Muscle of back (tissue), 11 donors: ENCODE measurements around the gene RFPL3. TPM values are rescaled to one million over a fixed set of nuclear protein-coding genes. Genes with fewer than 3 reads are reported as not detected.
"Not testable (repeated sequence)": the region's sequence is repeated elsewhere in the genome, so short reads cannot be mapped to it uniquely, and the experiment has no call there.

Source experiments
- DNase-seq, 3 donors: peaks; one replicate each; pipeline versions ENCODE4 v3.0.0 to v3.0.0-alpha.2; 2013
- polyA plus RNA-seq, 10 donors: library from polyadenylated mRNA; unstranded; fragments of 120-200 nt; gene quantifications; one replicate each; pipeline ENCODE4 v1.2.1, GENCODE V29; 2013; ENCODE audit not compliant: insufficient read length in 10 of 10

Gene RFPL3
- polyA plus RNA-seq, 10 donors = not detected

GRCh38 chr22:32352681-32353080, 5.0 kb upstream of the RFPL3 start:
- DNase-seq = no peak

- no peak for DNase-seq
Measured at GRCh38 chr22:32353292-32353691, 4.4 kb upstream of the RFPL3 start.

- DNase-seq = no peak
Measured at GRCh38 chr22:32353840-32354239, 3.8 kb upstream of the RFPL3 start.

DNA sequence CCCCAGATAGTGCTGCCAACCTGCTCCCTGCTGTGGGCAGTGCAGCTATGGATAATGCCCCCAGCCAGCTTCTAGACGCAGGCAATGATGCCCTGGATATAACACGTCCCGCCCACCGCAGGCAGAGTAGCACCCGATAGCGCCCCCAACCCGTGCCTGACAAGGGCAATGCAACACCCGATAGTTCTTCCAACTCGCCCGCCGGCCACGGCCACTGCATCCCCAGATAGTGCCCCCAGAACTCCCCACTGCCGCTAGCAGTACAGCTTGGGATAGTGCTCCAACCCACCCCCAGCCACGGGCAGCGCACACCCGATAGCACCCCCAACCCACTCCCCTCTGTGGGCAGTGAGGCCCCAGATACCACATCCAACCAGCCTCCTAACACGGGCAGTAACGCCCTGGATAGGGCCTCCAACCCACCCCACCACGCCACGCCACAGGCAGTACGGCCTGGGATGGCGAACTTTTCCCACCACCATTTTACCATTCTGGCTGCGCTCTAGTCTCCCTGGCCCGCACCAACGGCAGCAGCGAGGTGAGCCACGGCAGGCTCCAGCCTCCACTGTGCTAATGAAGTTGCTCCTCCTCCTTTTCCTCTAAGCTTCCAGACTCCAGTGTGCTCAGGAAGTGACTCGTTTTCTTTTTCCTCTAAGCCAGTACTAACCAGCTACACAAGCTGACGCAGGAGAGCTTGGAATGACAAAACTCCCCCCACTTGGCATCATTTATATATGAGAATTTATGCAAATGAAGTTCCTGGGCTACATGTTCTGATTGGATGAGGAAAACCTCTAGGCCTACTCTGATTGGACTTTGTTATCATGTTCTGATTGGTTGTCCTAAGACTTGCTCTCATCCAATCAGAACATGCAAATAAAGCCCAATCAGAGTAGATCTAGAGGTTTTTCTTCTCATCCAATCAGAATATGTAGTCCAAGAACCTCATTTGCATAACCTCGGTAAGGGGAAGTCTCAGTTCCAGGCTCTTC, 3.0 kb upstream of the RFPL3 start:
- peak in 2 of 3 donors; percentile 28 to 29 for DNase-seq

GRCh38 chr22:32355760-32356159, 1.9 kb upstream of the RFPL3 start:
- no peak for DNase-seq

DNA sequence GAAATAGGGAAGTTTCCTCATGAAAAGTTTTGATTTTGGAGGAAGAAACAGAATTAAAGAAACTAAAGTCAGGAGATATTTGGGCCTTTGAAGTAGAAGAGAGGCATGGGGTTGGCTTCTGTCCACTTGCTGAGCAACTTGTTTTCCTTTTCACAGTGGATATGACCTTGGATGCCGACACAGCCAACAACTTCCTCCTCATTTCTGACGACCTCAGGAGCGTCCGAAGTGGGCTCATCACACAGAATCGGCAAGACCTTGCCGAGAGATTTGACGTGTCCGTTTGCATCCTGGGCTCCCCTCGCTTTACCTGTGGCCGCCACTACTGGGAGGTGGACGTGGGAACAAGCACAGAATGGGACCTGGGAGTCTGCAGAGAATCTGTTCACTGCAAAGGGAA, 2.4 kb downstream of the RFPL3 start:
- not testable (repeated sequence) for DNase-seq

GRCh38 chr22:32361257-32361656, 3.6 kb downstream of the RFPL3 start:
- no peak for DNase-seq

DNA sequence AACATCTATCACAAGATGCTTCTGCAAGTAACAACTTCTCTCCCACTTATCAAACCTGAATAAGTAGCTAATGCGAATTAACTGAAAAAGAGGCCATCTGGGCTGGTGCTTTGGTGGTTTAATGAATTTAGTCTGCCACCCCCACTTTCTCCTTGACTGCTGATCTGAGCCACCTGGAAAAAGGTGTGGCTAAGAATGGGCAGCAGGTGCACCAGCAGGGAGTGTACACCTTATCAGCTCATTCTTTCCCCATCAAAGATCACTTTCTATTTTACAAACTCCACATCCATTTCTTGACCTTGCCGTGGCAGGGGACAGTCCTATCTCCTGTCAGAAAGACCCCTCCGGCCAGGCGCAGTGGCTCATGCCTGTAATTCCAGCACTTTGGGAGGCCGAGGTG, 6.5 kb downstream of the RFPL3 start:
- no peak for DNase-seq

- DNase-seq = no peak
Measured at GRCh38 chr22:32375678-32376450, 18.2 kb downstream of the RFPL3 start.

DNA sequence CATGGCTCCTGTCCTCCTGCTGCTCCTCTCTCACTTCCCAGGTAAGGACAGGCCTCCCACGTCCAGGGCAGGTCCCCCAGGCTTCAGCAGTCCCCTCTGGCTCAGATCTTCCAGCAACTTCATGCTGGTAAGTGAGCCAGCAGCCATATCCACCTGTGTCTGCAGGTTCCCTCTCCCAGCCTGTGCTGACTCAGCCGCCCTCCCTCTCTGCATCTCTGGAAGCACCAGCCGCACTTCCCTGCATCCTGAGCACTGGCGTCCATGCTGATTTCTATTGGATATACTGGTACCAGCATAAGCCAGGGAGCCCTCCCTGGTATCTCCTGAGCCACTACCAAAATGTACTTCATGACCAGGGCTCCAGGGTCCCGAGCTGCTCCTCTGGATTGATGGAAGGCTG, 19.0 kb downstream of the RFPL3 start:
- no peak for DNase-seq

DNA sequence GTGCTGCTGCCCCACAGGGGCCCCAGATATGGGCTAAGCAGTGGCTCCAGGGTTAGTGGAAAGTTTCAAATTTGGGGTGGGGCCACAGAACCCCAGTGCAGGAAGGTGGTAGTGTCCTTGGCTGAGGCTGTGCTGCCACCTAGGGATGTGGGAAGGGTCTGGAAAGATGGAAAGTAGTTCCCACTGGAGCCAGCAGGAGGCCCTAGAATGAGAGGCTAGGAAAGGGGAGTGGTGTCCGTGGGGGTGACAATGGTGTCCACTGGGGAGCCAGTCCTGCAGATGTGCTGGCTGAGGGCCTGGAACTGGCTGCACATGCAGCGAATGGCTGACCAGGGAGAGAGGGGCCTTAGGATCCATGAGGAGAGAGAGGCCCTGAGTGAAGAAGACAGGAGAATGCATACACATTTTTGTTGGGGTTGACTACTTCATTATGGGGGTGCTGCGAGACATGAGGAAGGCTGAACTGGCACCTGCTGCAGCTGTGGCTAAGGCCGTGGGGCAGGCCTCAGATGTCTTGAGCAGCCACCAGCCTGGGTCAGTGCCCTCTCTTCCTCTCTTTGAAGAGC, 21.1 kb downstream of the RFPL3 start:
- peak in 2 of 3 donors; percentile 36 to 81 for DNase-seq

GRCh38 chr22:32380991-32381390, 23.3 kb downstream of the RFPL3 start:
- DNase-seq = no peak

DNA sequence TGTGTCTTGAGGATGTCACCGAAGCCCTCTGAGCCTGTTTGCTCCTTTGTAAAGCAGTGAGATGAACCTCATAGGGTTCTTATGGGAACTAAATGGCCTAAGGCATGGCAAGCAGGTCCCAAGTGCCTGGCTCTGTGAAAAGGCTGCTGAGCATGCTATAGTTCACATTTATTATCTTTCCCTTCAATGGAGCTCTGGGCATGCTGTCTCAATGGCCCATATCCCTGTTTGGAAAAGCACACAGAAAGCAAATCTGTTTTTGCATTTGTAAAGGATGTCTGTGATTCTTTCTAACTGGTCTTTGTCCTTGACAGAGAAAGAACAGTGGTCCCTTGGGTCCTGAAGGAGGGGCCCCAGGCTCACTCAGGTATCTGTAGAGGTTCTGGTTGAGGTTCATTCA, 28.0 kb downstream of the RFPL3 start:
- DNase-seq = no peak

GRCh38 chr22:32389685-32390084, 32.0 kb downstream of the RFPL3 start:
- DNase-seq = peak in 1 of 3 donors; percentile 40

DNA sequence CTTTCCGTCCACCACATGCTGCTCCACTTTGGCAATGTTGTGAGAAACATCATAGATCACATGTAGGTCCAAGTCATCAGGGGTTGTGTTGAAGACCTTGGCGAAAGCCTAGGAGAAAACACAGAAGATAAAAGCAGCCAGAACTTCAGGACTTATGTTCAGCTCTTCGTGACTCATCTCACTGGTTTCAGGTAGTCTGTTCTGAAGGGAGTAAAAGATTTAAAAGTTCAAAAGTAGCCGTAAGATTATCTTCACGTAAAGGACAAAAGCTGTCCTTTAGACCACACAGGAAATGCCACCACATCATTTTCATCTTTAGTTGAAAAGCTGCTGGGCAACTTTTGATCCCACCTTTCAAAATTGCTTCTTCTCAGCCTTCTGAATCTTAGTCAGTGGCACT, 37.4 kb downstream of the RFPL3 start:
- no peak for DNase-seq

- no peak for DNase-seq
Measured at GRCh38 chr22:32396255-32396654, 38.6 kb downstream of the RFPL3 start.

DNA sequence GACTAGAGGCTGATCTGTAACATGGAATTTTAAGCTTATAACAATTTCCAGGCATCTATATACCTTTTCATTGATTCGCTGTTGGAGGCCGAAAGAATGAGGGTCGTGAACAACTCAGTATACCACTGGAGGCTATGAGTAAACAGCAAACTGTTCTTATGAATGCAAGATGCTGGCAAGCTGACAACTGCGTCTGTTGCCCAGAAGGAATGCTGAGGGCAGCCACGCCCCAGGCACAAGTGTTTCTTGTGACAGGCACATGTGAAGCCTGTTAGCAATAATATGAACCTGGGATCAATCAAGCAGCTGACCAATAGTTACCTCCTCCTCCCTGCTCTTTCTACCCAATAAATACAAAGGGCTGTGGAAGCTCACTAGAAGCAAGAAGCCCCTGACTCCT, 39.1 kb downstream of the RFPL3 start:
- DNase-seq = peak in 1 of 3 donors; percentile 31

- DNase-seq = no peak
Measured at GRCh38 chr22:32401486-32401885, 43.8 kb downstream of the RFPL3 start.

- no peak for DNase-seq
Measured at GRCh38 chr22:32404021-32404420, 46.4 kb downstream of the RFPL3 start.

- DNase-seq = peak in 1 of 3 donors; percentile 29
Measured at GRCh38 chr22:32407312-32407711, 49.6 kb downstream of the RFPL3 start.

GRCh38 chr22:32407936-32408335, 50.3 kb downstream of the RFPL3 start:
- no peak for DNase-seq

- no peak for DNase-seq
Measured at GRCh38 chr22:32409977-32410376, 52.3 kb downstream of the RFPL3 start.
